H1 (cell line): Measurements from ENCODE around the gene ACADSB. TPM values are rescaled to one million over a fixed set of nuclear protein-coding genes. Genes with fewer than 3 reads are reported as not detected.

Source experiments
- CTCF ChIA-PET: fragments of 300-600 bp; sonication (Branson Sonifier 250); formaldehyde crosslinking; loops from one replicate; lab custom pipeline; 2021; ENCODE audit not compliant: partially characterized antibody; lab: Charles Lee
- POLR2A ChIA-PET: fragments of 300-600 bp; sonication (Branson Sonifier 250); formaldehyde crosslinking; loops from one replicate; lab custom pipeline; 2021; ENCODE audit warnings: inconsistent platforms; ENCODE audit not compliant: partially characterized antibody; lab: Charles Lee
- DNase-seq, 2 experiments: peaks; one replicate each; pipeline versions ENCODE4 v3.0.0 to v3.0.0-alpha.2; 2010 to 2022; ENCODE audit warnings: low spot score in 2 of 2, low read depth in 1 of 2, mixed read lengths in 1 of 2
- FAIRE-seq: peaks from 2 replicates; lab custom pipeline; 2011; peaks lifted over from hg19 to GRCh38; lab: Jason Lieb, UNC
- H2AFZ ChIP-seq: 2 replicates; pipeline ENCODE4 v1.8.1; 2012; ENCODE audit warnings: low read length, inconsistent platforms
- H2AK5ac ChIP-seq: 2 replicates; pipeline ENCODE4 v1.6.1; 2013; ENCODE audit warnings: low read depth, low read length
- H2BK120ac ChIP-seq: replicated peaks from 2 replicates; pipeline ENCODE3; 2013; ENCODE audit warnings: low read depth, low read length, inconsistent platforms
- H2BK12ac ChIP-seq: 2 replicates; pipeline ENCODE4 v1.6.1; 2013; ENCODE audit warnings: low read depth, low read length
- H2BK15ac ChIP-seq: 2 replicates; pipeline ENCODE4 v1.6.1; 2013; ENCODE audit warnings: low read length
- H2BK20ac ChIP-seq: 2 replicates; pipeline ENCODE4 v1.6.1; 2013; ENCODE audit warnings: low read length
- H2BK5ac ChIP-seq: 2 replicates; pipeline ENCODE4 v1.6.1; 2013; ENCODE audit warnings: low read depth, low read length
- H3K14ac ChIP-seq: 2 replicates; pipeline ENCODE4 v1.6.1; 2013; ENCODE audit warnings: inconsistent platforms; ENCODE audit not compliant: insufficient read length
- H3K18ac ChIP-seq: 2 replicates; pipeline ENCODE4 v1.6.1; 2013; ENCODE audit warnings: low read length; ENCODE audit errors: extremely low read depth
- H3K23ac ChIP-seq: 2 replicates; pipeline ENCODE4 v1.6.1; 2013; ENCODE audit warnings: inconsistent platforms; ENCODE audit not compliant: insufficient read length
- H3K23me2 ChIP-seq: 2 replicates; pipeline ENCODE4 v1.6.1; 2013; ENCODE audit warnings: low read depth, low read length
- H3K27ac ChIP-seq: 2 replicates; pipeline ENCODE4 v1.6.1; 2011; ENCODE audit warnings: low read depth, low read length, inconsistent platforms
- H3K27me3 ChIP-seq, 4 experiments: replicated peaks in 1 of 4; 1 replicate in 1 of 4; 2 replicates in 3 of 4; pipeline versions ENCODE4 v1.6.1 to v1.8.1; 2011 to 2013; ENCODE audit warnings: low read length in 3 of 4, mild to moderate bottlenecking in 3 of 4, inconsistent platforms in 2 of 4, mixed read lengths in 2 of 4, moderate library complexity in 1 of 4; ENCODE audit not compliant: control insufficient read depth in 3 of 4, insufficient read depth in 3 of 4; ENCODE audit errors: extremely low read depth in 1 of 4
- H3K36me3 ChIP-seq, 4 experiments: 2 replicates each; pipeline versions ENCODE4 v1.6.1 to v1.8.1; 2011 to 2013; ENCODE audit warnings: mild to moderate bottlenecking in 4 of 4, low read length in 3 of 4, moderate library complexity in 2 of 4, control low read depth in 1 of 4, inconsistent platforms in 1 of 4; ENCODE audit not compliant: insufficient read depth in 4 of 4, control insufficient read depth in 2 of 4
- H3K4ac ChIP-seq: replicated peaks from 2 replicates; pipeline ENCODE3; 2013; ENCODE audit warnings: low read length, low read depth, mixed read lengths, inconsistent platforms; ENCODE audit not compliant: insufficient read length
- H3K4me1 ChIP-seq, 4 experiments: replicated peaks in 1 of 4; 1 replicate in 1 of 4; 2 replicates in 3 of 4; pipeline versions ENCODE4 v1.6.1 to v1.8.1; 2011 to 2013; ENCODE audit warnings: low read length in 3 of 4, inconsistent platforms in 2 of 4, mixed read lengths in 1 of 4; ENCODE audit not compliant: insufficient read depth in 4 of 4, control insufficient read depth in 3 of 4
- H3K4me2 ChIP-seq, 2 experiments: 2 replicates each; pipeline versions ENCODE4 v1.6.1 to v1.8.1; 2011 to 2013; ENCODE audit warnings: low read depth in 2 of 2, low read length in 2 of 2, control low read depth in 1 of 2, inconsistent platforms in 1 of 2, mild to moderate bottlenecking in 1 of 2; ENCODE audit not compliant: insufficient read depth in 1 of 2
- H3K4me3 ChIP-seq, 4 experiments: fragments of 200-600, 300-600 bp in 1 of 4; sonication (generic), shearing (Covaris generic), sonication (Bioruptor Twin) in 1 of 4; 2 replicates each; pipeline versions ENCODE4 v1.5.1 to v1.8.1; 2011 to 2016; ENCODE audit warnings: low read length in 4 of 4, low read depth in 3 of 4, control low read depth in 2 of 4, inconsistent platforms in 2 of 4, mild to moderate bottlenecking in 2 of 4, mixed read lengths in 1 of 4, moderate library complexity in 1 of 4; ENCODE audit not compliant: insufficient read depth in 2 of 4; ENCODE audit errors: extremely low read depth in 1 of 4
- H3K56ac ChIP-seq: replicated peaks from 2 replicates; pipeline ENCODE3; 2013; ENCODE audit warnings: low read depth, mild to moderate bottlenecking, mixed read lengths, low read length, inconsistent platforms; ENCODE audit not compliant: insufficient read length
- H3K79me1 ChIP-seq: 2 replicates; pipeline ENCODE4 v1.6.1; 2013; ENCODE audit warnings: low read depth, low read length, control low read depth
- H3K79me2 ChIP-seq, 2 experiments: 2 replicates each; pipeline versions ENCODE4 v1.6.1 to v1.8.1; 2012 to 2013; ENCODE audit warnings: low read length in 2 of 2, mild to moderate bottlenecking in 2 of 2, inconsistent platforms in 1 of 2; ENCODE audit not compliant: insufficient read depth in 2 of 2, control insufficient read depth in 1 of 2
- H3K9ac ChIP-seq, 4 experiments: replicated peaks in 1 of 4; 1 replicate in 1 of 4; 2 replicates in 3 of 4; pipeline versions ENCODE4 v1.6.1 to v1.8.1; 2011 to 2013; ENCODE audit warnings: low read depth in 3 of 4, low read length in 3 of 4, control low read depth in 2 of 4, mild to moderate bottlenecking in 2 of 4, moderate library complexity in 2 of 4, inconsistent platforms in 1 of 4; ENCODE audit errors: extremely low read depth in 1 of 4
- H3K9me3 ChIP-seq, 2 experiments: 2 replicates each; pipeline versions ENCODE4 v1.6.1 to v1.8.1; 2012 to 2013; ENCODE audit warnings: mild to moderate bottlenecking in 2 of 2, moderate library complexity in 2 of 2, control low read depth in 1 of 2, inconsistent platforms in 1 of 2, low read depth in 1 of 2, low read length in 1 of 2, mixed read lengths in 1 of 2; ENCODE audit not compliant: insufficient read depth in 2 of 2
- H4K20me1 ChIP-seq, 2 experiments: replicated peaks in 1 of 2; 2 replicates each; pipeline versions ENCODE3 to v1.8.1; 2011 to 2013; ENCODE audit warnings: inconsistent platforms in 2 of 2, low read length in 2 of 2, mild to moderate bottlenecking in 1 of 2; ENCODE audit not compliant: insufficient read depth in 2 of 2, control insufficient read depth in 1 of 2
- H4K5ac ChIP-seq: 2 replicates; pipeline ENCODE4 v1.6.1; 2013; ENCODE audit warnings: low read length, low read depth, mixed read lengths, inconsistent platforms; ENCODE audit not compliant: insufficient read length
- H4K8ac ChIP-seq: 2 replicates; pipeline ENCODE4 v1.8.0; 2013; ENCODE audit warnings: mild to moderate bottlenecking, moderate library complexity, low read length, inconsistent platforms; ENCODE audit not compliant: insufficient read depth; ENCODE audit errors: extremely low read depth
- H4K91ac ChIP-seq: replicated peaks from 2 replicates; pipeline ENCODE3; 2013; ENCODE audit warnings: low read length, mixed read lengths, inconsistent platforms; ENCODE audit not compliant: insufficient read length
- SP2 ChIP-seq: IDR thresholded peaks from 2 replicates; pipeline ENCODE4 v1.6.1; 2012; ENCODE audit warnings: mild to moderate bottlenecking, low read length, inconsistent platforms
- WGBS, 2 experiments: shearing (Covaris generic) in 1 of 2; methylation state at CpG; one replicate each; pipeline versions ENCODE4 v1.1.6 to v1.1.7; 2013 to 2015; ENCODE audit warnings: low lambda C conversion rate in 2 of 2, mixed read lengths in 2 of 2, inconsistent platforms in 1 of 2, low coverage in 1 of 2, missing lambda C conversion rate in 1 of 2; ENCODE audit not compliant: insufficient replicate concordance in 2 of 2, insufficient coverage in 1 of 2, insufficient read length in 1 of 2; ENCODE audit errors: extremely low coverage in 1 of 2, missing lambda C conversion rate in 1 of 2; 5-methylcytosine and 5-hydroxymethylcytosine counted together
- polyA plus RNA-seq, 7 experiments: library from polyadenylated mRNA; depleted of rRNA in 3 of 7; stranded (reverse) in 5 of 7; unstranded in 2 of 7; fragments of >200 nt in 5 of 7; fragments of 200-250 nt in 2 of 7; gene quantifications; 1 replicate in 5 of 7; 2 replicates in 1 of 7; 4 replicates in 1 of 7; pipeline versions ENCODE4 v1.2.1 to v1.2.3, GENCODE V29; 2011 to 2013; ENCODE audit warnings: missing spikeins in 2 of 7, mixed read lengths in 2 of 7
- total RNA-seq: library from RNA; stranded (reverse); fragmentation: NEBNext Ultra II Directional; extraction: Animal tissue kit (Norgen Biotek cat#: 25700); gene quantifications from 2 replicates; pipeline ENCODE4 v1.2.1, GENCODE V29; 2021

The ACADSB gene
- total and polyA plus RNA-seq, 2 of the 8 experiments (the other 6 are each of a cell fraction or from before 2014, with no cell fraction given) = 5.6 to 11.2 TPM

DNA sequence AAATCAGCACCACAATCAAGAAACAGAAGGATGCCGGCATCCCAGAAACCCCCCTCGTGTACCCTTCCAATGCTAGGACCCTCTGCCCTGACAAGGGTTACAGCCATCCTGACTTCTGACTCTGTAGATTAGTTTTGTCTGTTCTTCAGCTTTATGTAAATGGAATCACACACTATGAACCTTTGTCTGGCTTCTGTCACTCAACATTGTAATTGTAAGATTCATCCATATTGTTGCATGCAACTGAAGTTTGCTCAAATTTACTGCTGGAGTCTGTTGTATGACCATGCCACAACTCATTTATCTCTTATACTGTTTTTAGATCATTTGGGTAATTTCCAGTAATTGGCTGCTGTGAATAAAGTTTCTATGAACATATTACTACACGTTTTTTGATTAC lies 8.7 kb upstream of the ACADSB start:
- Histone ChIP-seq H3K36me3 (peaks cover 0 to 11% (median 3%) of the 10 kb centered on the region in 4 experiments; a peak in 5 of 8 replicates), H3K27me3 (no peaks in the 10 kb centered on the region), H2BK12ac (no peak overlapping the region), H4K91ac (no peak overlapping the region), H4K5ac (no peak overlapping the region), H3K4me2 (no peak overlapping the region), H3K79me1 (no peaks in the 10 kb centered on the region; the same call in 1 of the 2 replicates), H2AK5ac (no peak overlapping the region), H2AFZ (no peak overlapping the region), H3K9ac (no peak overlapping the region), H3K4ac (no peak overlapping the region), H3K14ac (no peak overlapping the region), H3K4me1 (no peaks in the 10 kb centered on the region), H4K20me1 (peaks cover 3 to 4% of the 10 kb centered on the region in 2 experiments), H2BK120ac (no peak overlapping the region), H3K27ac (no peak overlapping the region), H2BK20ac (no peak overlapping the region), H3K18ac (no peak overlapping the region), H3K9me3 (no peaks in the 10 kb centered on the region; a peak in 1 of 4 replicates), H3K56ac (no peak overlapping the region), H3K23ac (no peak overlapping the region), H3K23me2 (no peaks in the 10 kb centered on the region), H2BK15ac (no peak overlapping the region), H4K8ac (no peak overlapping the region), H3K4me3 (no peak overlapping the region), H2BK5ac (no peak overlapping the region), H3K79me2 (peaks cover 0 to 47% of the 10 kb centered on the region in 2 experiments; a peak in 2 of 4 replicates)
- ChIA-PET CTCF (interaction anchor here (1.2 to 4.4 kb wide), 3 partner anchors 8 to 18 kb away, joined by 3 to 24 read pairs (median 3); partner anchors contain the start of gene IKZF5), POLR2A (interaction anchor here (1.0 to 1.7 kb wide), 4 partner anchors 8 to 18 kb away, joined by 3 to 6 read pairs (median 4); partner anchors contain the start of gene IKZF5)
- WGBS, 2 experiments = 88% methylated on average over 3 of the region's 3 CpGs; no CpG with 5 or more reads in 1 of the 2 experiments
- FAIRE-seq (no peak), DNase-seq (no peak)
- TF ChIP-seq SP2 = no peak
